Measurements from ENCODE around the gene F13A1. TPM values are rescaled to one million over a fixed set of nuclear protein-coding genes. Genes with fewer than 3 reads are reported as not detected.

F13A1 gene
- polyA plus RNA-seq, 2 of the 4 experiments (the other 2 are of a cell fraction) = not detected

DNA sequence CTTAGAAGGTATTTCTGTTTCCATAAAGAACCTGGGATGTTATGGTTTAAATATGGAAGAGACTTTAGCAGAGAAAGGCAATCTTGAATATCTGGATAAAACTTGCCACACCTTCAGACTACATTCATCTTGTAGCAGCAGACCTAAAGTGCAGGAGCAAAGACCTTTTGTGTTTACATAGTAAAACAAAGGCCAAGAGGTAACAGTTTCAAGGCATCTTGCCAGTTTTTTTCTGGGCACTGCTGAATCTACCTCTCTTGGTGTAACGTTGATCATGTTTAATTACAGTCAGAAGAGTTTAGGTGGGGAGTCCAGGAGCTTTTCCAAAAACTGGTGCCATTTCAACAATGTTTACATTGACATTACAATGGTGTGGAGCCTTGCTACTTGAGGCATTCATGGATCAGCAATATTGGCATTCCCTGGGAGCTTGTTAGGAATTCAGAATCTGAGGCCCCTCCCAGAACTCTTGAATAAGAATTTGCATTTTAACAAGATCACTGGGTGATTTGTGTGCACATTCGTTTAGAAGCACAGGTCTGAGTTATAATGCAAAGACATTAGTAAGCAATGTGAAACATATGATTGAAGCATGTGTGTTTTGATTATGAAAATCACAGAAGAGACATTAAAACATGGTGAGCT, 94.5 kb downstream of the F13A1 start:
- no peaks in the 10 kb centered on the region for H3K4me1 ChIP-seq
- POLR2A ChIA-PET = no interaction called here
- H3K9me3 ChIP-seq = no peaks in the 10 kb centered on the region
- H3K4me3 ChIP-seq = no peak overlapping the region
- no peak overlapping the region for H3K4me2 ChIP-seq
- FAIRE-seq = no peak
- no peak for DNase-seq (ENCODE audit: low read depth in 1 of 2, low spot score in 1 of 2)
- 0% methylated on average over 2 of the region's 2 CpGs for WGBS (ENCODE audit: missing lambda C conversion rate)
- TF ChIP-seq ZFP36 (IDR thresholded peaks at IDR 0.05; ENCODE audit: borderline replicate concordance, partially characterized antibody) = no peak
- TF ChIP-seq, protein P1, sequence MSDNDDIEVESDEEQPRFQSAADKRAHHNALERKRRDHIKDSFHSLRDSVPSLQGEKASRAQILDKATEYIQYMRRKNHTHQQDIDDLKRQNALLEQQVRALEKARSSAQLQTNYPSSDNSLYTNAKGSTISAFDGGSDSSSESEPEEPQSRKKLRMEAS (IDR thresholded peaks at IDR 0.05) = no peak
- CTCF ChIA-PET = interaction anchor here (0.6 kb wide), 1 partner anchor 1013 kb away, joined by 3 read pairs; no protein-coding TSS in a partner anchor
- no peak for ATAC-seq
- H3K27ac ChIP-seq = no peak overlapping the region

DNA sequence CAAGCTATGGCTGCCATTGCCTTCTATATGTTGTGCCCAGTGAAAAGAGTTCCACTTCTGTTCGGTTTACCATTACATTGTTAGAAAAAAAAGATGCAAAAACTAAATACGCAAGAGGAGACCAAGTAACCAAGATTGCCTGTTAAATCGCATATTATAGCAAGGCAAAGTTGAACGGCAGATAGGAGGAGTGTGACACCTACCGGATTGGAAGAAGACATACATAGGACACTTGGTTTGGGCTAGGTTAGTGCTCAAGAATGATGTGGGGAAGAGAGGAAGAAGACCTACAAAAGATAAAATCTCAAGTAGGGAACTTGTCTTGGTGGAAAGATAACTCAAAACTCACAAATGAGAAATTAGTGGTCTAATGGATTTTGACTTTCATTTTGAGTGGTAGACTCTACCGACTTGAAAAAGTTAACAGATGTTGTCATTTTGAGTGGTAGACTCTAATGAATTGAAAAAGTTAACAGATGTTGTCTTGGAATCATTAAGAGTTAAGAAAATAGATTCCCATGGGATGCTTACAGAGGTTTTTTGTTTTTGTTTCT, 95.5 kb downstream of the F13A1 start:
- POLR2A ChIA-PET = no interaction called here
- no peak overlapping the region for H3K4me2 ChIP-seq
- TF ChIP-seq ZC3H11A (IDR thresholded peaks at IDR 0.05) (no peak), RAD21 (conservative IDR thresholded peaks at IDR 0.05 in 1 of 2, IDR thresholded peaks at IDR 0.05 in 1 of 2) (peak in 1 of 2 experiments; percentile 45; a peak in 1 of 5 replicates)
- ATAC-seq (no peak), DNase-seq (ENCODE audit: low read depth in 1 of 2, low spot score in 1 of 2) (peak in 1 of 2 experiments; percentile 12), FAIRE-seq (no peak)
- 30% methylated on average over 6 of the region's 6 CpGs for WGBS (ENCODE audit: missing lambda C conversion rate)
- H3K4me3 ChIP-seq = no peak overlapping the region
- H3K27ac ChIP-seq = no peak overlapping the region
- H3K4me1 ChIP-seq = no peaks in the 10 kb centered on the region
- CTCF ChIA-PET = no interaction called here
- H3K9me3 ChIP-seq = no peaks in the 10 kb centered on the region

DNA sequence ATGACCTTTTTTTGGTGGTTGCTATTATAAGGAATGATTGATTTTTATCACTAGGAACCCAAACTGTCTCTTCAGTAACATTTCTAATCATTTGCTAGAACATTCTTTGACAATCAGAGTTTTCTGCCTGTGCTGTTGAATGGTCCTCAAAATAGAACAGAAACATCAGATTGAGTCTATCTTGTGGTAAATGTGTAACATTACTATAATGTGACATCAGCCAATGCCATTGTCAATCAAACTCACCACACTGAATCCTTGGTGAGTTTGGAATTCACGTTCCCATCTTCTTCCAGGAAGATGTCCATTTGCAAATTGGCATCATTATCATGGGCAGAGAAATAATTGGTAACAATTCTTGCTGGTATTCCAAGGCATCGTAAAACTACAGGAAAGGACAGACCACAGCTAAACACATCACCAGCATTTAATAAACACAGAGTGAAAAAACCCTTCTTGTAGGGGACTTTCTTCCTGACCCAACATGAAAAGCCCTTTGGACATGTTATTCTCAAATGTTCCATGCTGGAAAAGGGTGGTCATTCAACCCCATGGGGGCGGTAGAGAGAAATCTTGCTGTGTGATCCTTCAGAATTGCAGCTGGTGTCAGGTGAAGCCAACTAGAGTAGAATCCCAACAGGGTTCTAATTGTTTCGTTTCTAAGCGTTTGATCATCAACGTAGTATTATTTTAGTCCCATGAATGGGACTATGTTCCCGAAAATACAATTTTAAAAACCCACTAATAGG, 98.5 kb downstream of the F13A1 start:
- DNase-seq (ENCODE audit: low read depth in 1 of 2, low spot score in 1 of 2) (peak in 1 of 2 experiments; percentile 11), ATAC-seq (no peak), FAIRE-seq (no peak)
- WGBS (ENCODE audit: missing lambda C conversion rate) = 20% methylated on average over 7 of the region's 7 CpGs
- CTCF ChIA-PET = no interaction called here
- Histone ChIP-seq H3K4me2 (no peak overlapping the region), H3K4me3 (no peak overlapping the region), H3K27ac (no peak overlapping the region), H3K9me3 (no peaks in the 10 kb centered on the region), H3K4me1 (peaks cover 4% of the 10 kb centered on the region; the same call in 1 of the 3 replicates)
- TF ChIP-seq, protein P2, sequence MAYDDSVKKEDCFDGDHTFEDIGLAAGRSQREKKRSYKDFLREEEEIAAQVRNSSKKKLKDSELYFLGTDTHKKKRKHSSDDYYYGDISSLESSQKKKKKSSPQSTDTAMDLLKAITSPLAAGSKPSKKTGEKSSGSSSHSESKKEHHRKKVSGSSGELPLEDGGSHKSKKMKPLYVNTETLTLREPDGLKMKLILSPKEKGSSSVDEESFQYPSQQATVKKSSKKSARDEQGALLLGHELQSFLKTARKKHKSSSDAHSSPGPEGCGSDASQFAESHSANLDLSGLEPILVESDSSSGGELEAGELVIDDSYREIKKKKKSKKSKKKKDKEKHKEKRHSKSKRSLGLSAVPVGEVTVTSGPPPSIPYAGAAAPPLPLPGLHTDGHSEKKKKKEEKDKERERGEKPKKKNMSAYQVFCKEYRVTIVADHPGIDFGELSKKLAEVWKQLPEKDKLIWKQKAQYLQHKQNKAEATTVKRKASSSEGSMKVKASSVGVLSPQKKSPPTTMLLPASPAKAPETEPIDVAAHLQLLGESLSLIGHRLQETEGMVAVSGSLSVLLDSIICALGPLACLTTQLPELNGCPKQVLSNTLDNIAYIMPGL (CRISPR knock-in tag; IDR thresholded peaks at IDR 0.05; ENCODE audit: borderline replicate concordance) = no peak
- TF ChIP-seq EP300 (IDR thresholded peaks at IDR 0.05) = no peak
- POLR2A ChIA-PET = no interaction called here

DNA sequence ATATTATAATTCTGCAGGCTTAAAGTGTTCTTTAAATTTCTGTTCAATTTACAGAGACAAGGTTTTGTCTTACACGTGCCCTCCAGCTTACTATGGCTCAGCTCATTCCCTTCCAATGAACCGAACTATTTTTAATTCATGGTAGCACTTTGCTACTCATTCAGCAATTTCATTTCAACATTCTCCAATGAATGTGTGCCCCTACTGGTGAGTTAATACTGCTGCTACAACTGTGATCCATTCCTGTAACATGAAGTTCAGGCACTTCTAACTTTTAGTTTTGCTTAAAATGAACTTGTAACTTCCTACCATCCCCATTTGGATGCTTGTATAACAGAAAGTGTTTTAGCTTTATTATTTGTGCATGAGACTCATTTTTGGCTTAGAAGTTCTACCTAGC, 99.7 kb downstream of the F13A1 start:
- WGBS (ENCODE audit: missing lambda C conversion rate) = 40% methylated on average over 2 of the region's 2 CpGs
- TF ChIP-seq, protein P3, sequence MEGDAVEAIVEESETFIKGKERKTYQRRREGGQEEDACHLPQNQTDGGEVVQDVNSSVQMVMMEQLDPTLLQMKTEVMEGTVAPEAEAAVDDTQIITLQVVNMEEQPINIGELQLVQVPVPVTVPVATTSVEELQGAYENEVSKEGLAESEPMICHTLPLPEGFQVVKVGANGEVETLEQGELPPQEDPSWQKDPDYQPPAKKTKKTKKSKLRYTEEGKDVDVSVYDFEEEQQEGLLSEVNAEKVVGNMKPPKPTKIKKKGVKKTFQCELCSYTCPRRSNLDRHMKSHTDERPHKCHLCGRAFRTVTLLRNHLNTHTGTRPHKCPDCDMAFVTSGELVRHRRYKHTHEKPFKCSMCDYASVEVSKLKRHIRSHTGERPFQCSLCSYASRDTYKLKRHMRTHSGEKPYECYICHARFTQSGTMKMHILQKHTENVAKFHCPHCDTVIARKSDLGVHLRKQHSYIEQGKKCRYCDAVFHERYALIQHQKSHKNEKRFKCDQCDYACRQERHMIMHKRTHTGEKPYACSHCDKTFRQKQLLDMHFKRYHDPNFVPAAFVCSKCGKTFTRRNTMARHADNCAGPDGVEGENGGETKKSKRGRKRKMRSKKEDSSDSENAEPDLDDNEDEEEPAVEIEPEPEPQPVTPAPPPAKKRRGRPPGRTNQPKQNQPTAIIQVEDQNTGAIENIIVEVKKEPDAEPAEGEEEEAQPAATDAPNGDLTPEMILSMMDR (IDR thresholded peaks at IDR 0.05) = peak; percentile 13; the same call in 1 of the 3 replicates
- TF ChIP-seq RAD21 (conservative IDR thresholded peaks at IDR 0.05 in 1 of 2, IDR thresholded peaks at IDR 0.05 in 1 of 2) = no peak
- Histone ChIP-seq H3K9me3 (no peaks in the 10 kb centered on the region), H3K4me2 (no peak overlapping the region), H3K4me1 (peaks cover 4% of the 10 kb centered on the region; the same call in 1 of the 3 replicates), H3K27ac (no peak overlapping the region), H3K4me3 (no peak overlapping the region)
- ATAC-seq (no peak), FAIRE-seq (no peak), DNase-seq (ENCODE audit: low read depth in 1 of 2, low spot score in 1 of 2) (no peak)
- POLR2A ChIA-PET = no interaction called here
- CTCF ChIA-PET = no interaction called here

DNA sequence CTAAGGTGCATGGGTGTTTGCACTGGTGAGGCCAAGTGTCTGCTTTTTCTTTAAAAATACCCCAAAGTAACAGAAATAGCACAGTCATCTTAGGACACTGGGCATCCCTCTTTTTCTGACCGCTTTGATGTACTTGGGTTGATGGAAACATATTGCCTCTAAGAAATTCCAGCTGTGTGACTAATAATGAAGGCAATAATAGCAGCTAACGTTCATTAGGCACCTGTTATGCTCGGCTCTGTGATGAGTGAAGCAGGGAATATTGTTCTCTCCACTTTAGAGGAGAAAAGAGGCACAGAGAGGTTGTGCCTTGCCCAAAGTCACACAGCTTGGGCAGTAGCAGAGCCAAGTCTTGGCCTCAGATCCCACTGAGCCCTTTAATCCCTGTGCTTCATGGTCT, 100.7 kb downstream of the F13A1 start:
- WGBS (ENCODE audit: missing lambda C conversion rate) = 41% methylated on average over 3 of the region's 3 CpGs
- FAIRE-seq = no peak

More for the DNA sequence above, 100.7 kb downstream of the F13A1 start:
- no peak overlapping the region for H3K4me3 ChIP-seq
- H3K9me3 ChIP-seq = no peaks in the 10 kb centered on the region
- H3K4me2 ChIP-seq = no peak overlapping the region
- no peak overlapping the region for H3K27ac ChIP-seq
- no peak for DNase-seq (ENCODE audit: low read depth in 1 of 2, low spot score in 1 of 2)
- no peak for ATAC-seq
- peaks cover 4% of the 10 kb centered on the region; the same call in 1 of the 3 replicates for H3K4me1 ChIP-seq
- TF ChIP-seq, protein P4, sequence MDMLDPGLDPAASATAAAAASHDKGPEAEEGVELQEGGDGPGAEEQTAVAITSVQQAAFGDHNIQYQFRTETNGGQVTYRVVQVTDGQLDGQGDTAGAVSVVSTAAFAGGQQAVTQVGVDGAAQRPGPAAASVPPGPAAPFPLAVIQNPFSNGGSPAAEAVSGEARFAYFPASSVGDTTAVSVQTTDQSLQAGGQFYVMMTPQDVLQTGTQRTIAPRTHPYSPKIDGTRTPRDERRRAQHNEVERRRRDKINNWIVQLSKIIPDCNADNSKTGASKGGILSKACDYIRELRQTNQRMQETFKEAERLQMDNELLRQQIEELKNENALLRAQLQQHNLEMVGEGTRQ (IDR thresholded peaks at IDR 0.05) = no peak
- ChIA-PET POLR2A (no interaction called here), CTCF (no interaction called here)
